GM21423 (cell line): ENCODE measurements around the gene BRI3BP.

Experiments
- ATAC-seq: cut with Tn5 transposase; IDR thresholded peaks from one replicate; pipeline ENCODE4 v1.9.1; 2021; ENCODE audit warnings: mild to moderate bottlenecking, moderate library complexity; ENCODE audit not compliant: unreplicated experiment

BRI3BP gene

GRCh38 chr12:124993626-124994436, at the start of gene BRI3BP:
Gene BRI3BP (plus strand): TSS chr12:124993645. CDS start chr12:124993791, 146 bp downstream.
- ATAC-seq, result peak; percentile 49

GRCh38 chr12:124946447-124946793, 47.0 kb upstream of the BRI3BP start:
- no peak for ATAC-seq

GRCh38 chr12:124947013-124947412, 46.4 kb upstream of the BRI3BP start:
- ATAC-seq, result no peak

GRCh38 chr12:124947561-124948398, 45.7 kb upstream of the BRI3BP start:
- no peak for ATAC-seq

GRCh38 chr12:124949066-124949465, 44.4 kb upstream of the BRI3BP start:
- no peak for ATAC-seq

- ATAC-seq, result no peak
These were observed 43.4 kb upstream of the BRI3BP start for GRCh38 chr12:124949779-124950728.

- ATAC-seq, result no peak
These were observed 41.1 kb upstream of the BRI3BP start for GRCh38 chr12:124952295-124952694.

- no peak for ATAC-seq
These were observed 40.6 kb upstream of the BRI3BP start for GRCh38 chr12:124952801-124953200.

- no peak for ATAC-seq
These were observed 39.6 kb upstream of the BRI3BP start for GRCh38 chr12:124953689-124954405.

GRCh38 chr12:124954771-124955170, 38.7 kb upstream of the BRI3BP start:
- no peak for ATAC-seq

- no peak for ATAC-seq
These were observed 36.9 kb upstream of the BRI3BP start for GRCh38 chr12:124956571-124956970.

- no peak for ATAC-seq
These were observed 32.4 kb upstream of the BRI3BP start for GRCh38 chr12:124961055-124961454.

GRCh38 chr12:124963211-124963610, 30.2 kb upstream of the BRI3BP start:
- ATAC-seq, result no peak

- no peak for ATAC-seq
These were observed 29.2 kb upstream of the BRI3BP start for GRCh38 chr12:124964251-124964650.

GRCh38 chr12:124964836-124965462, 28.5 kb upstream of the BRI3BP start:
- no peak for ATAC-seq

GRCh38 chr12:124967016-124967739, 26.3 kb upstream of the BRI3BP start:
- no peak for ATAC-seq

GRCh38 chr12:124968656-124969055, 24.8 kb upstream of the BRI3BP start:
- no peak for ATAC-seq

GRCh38 chr12:124970647-124971402, 22.6 kb upstream of the BRI3BP start:
- no peak for ATAC-seq
